H1 (cell line): ENCODE results near the gene LRP1. TPM values are rescaled to one million over a fixed set of nuclear protein-coding genes. Genes with fewer than 3 reads are reported as not detected.

Experiments
- CTCF ChIA-PET: fragments of 300-600 bp; sonication (Branson Sonifier 250); formaldehyde crosslinking; loops from one replicate; lab custom pipeline; 2021; ENCODE audit not compliant: partially characterized antibody; lab: Charles Lee
- POLR2A ChIA-PET: fragments of 300-600 bp; sonication (Branson Sonifier 250); formaldehyde crosslinking; loops from one replicate; lab custom pipeline; 2021; ENCODE audit warnings: inconsistent platforms; ENCODE audit not compliant: partially characterized antibody; lab: Charles Lee
- DNase-seq, 2 experiments: peaks; one replicate each; pipeline versions ENCODE4 v3.0.0 to v3.0.0-alpha.2; 2010 to 2022; ENCODE audit warnings: low spot score in 2 of 2, low read depth in 1 of 2, mixed read lengths in 1 of 2
- FAIRE-seq: peaks from 2 replicates; lab custom pipeline; 2011; peaks lifted over from hg19 to GRCh38; lab: Jason Lieb, UNC
- H2AFZ ChIP-seq: 2 replicates; pipeline ENCODE4 v1.8.1; 2012; ENCODE audit warnings: low read length, inconsistent platforms
- H2AK5ac ChIP-seq: 2 replicates; pipeline ENCODE4 v1.6.1; 2013; ENCODE audit warnings: low read depth, low read length
- H2BK120ac ChIP-seq: replicated peaks from 2 replicates; pipeline ENCODE3; 2013; ENCODE audit warnings: low read depth, low read length, inconsistent platforms
- H2BK12ac ChIP-seq: 2 replicates; pipeline ENCODE4 v1.6.1; 2013; ENCODE audit warnings: low read depth, low read length
- H2BK15ac ChIP-seq: 2 replicates; pipeline ENCODE4 v1.6.1; 2013; ENCODE audit warnings: low read length
- H2BK20ac ChIP-seq: 2 replicates; pipeline ENCODE4 v1.6.1; 2013; ENCODE audit warnings: low read length
- H2BK5ac ChIP-seq: 2 replicates; pipeline ENCODE4 v1.6.1; 2013; ENCODE audit warnings: low read depth, low read length
- H3K14ac ChIP-seq: 2 replicates; pipeline ENCODE4 v1.6.1; 2013; ENCODE audit warnings: inconsistent platforms; ENCODE audit not compliant: insufficient read length
- H3K18ac ChIP-seq: 2 replicates; pipeline ENCODE4 v1.6.1; 2013; ENCODE audit warnings: low read length; ENCODE audit errors: extremely low read depth
- H3K23ac ChIP-seq: 2 replicates; pipeline ENCODE4 v1.6.1; 2013; ENCODE audit warnings: inconsistent platforms; ENCODE audit not compliant: insufficient read length
- H3K23me2 ChIP-seq: 2 replicates; pipeline ENCODE4 v1.6.1; 2013; ENCODE audit warnings: low read depth, low read length
- H3K27ac ChIP-seq: 2 replicates; pipeline ENCODE4 v1.6.1; 2011; ENCODE audit warnings: low read depth, low read length, inconsistent platforms
- H3K27me3 ChIP-seq, 4 experiments: replicated peaks in 1 of 4; 1 replicate in 1 of 4; 2 replicates in 3 of 4; pipeline versions ENCODE4 v1.6.1 to v1.8.1; 2011 to 2013; ENCODE audit warnings: low read length in 3 of 4, mild to moderate bottlenecking in 3 of 4, inconsistent platforms in 2 of 4, mixed read lengths in 2 of 4, moderate library complexity in 1 of 4; ENCODE audit not compliant: control insufficient read depth in 3 of 4, insufficient read depth in 3 of 4; ENCODE audit errors: extremely low read depth in 1 of 4
- H3K36me3 ChIP-seq, 4 experiments: 2 replicates each; pipeline versions ENCODE4 v1.6.1 to v1.8.1; 2011 to 2013; ENCODE audit warnings: mild to moderate bottlenecking in 4 of 4, low read length in 3 of 4, moderate library complexity in 2 of 4, control low read depth in 1 of 4, inconsistent platforms in 1 of 4; ENCODE audit not compliant: insufficient read depth in 4 of 4, control insufficient read depth in 2 of 4
- H3K4ac ChIP-seq: replicated peaks from 2 replicates; pipeline ENCODE3; 2013; ENCODE audit warnings: low read length, low read depth, mixed read lengths, inconsistent platforms; ENCODE audit not compliant: insufficient read length
- H3K4me1 ChIP-seq, 4 experiments: replicated peaks in 1 of 4; 1 replicate in 1 of 4; 2 replicates in 3 of 4; pipeline versions ENCODE4 v1.6.1 to v1.8.1; 2011 to 2013; ENCODE audit warnings: low read length in 3 of 4, inconsistent platforms in 2 of 4, mixed read lengths in 1 of 4; ENCODE audit not compliant: insufficient read depth in 4 of 4, control insufficient read depth in 3 of 4
- H3K4me2 ChIP-seq, 2 experiments: 2 replicates each; pipeline versions ENCODE4 v1.6.1 to v1.8.1; 2011 to 2013; ENCODE audit warnings: low read depth in 2 of 2, low read length in 2 of 2, control low read depth in 1 of 2, inconsistent platforms in 1 of 2, mild to moderate bottlenecking in 1 of 2; ENCODE audit not compliant: insufficient read depth in 1 of 2
- H3K4me3 ChIP-seq, 4 experiments: fragments of 200-600, 300-600 bp in 1 of 4; sonication (generic), shearing (Covaris generic), sonication (Bioruptor Twin) in 1 of 4; 2 replicates each; pipeline versions ENCODE4 v1.5.1 to v1.8.1; 2011 to 2016; ENCODE audit warnings: low read length in 4 of 4, low read depth in 3 of 4, control low read depth in 2 of 4, inconsistent platforms in 2 of 4, mild to moderate bottlenecking in 2 of 4, mixed read lengths in 1 of 4, moderate library complexity in 1 of 4; ENCODE audit not compliant: insufficient read depth in 2 of 4; ENCODE audit errors: extremely low read depth in 1 of 4
- H3K56ac ChIP-seq: replicated peaks from 2 replicates; pipeline ENCODE3; 2013; ENCODE audit warnings: low read depth, mild to moderate bottlenecking, mixed read lengths, low read length, inconsistent platforms; ENCODE audit not compliant: insufficient read length
- H3K79me1 ChIP-seq: 2 replicates; pipeline ENCODE4 v1.6.1; 2013; ENCODE audit warnings: low read depth, low read length, control low read depth
- H3K79me2 ChIP-seq, 2 experiments: 2 replicates each; pipeline versions ENCODE4 v1.6.1 to v1.8.1; 2012 to 2013; ENCODE audit warnings: low read length in 2 of 2, mild to moderate bottlenecking in 2 of 2, inconsistent platforms in 1 of 2; ENCODE audit not compliant: insufficient read depth in 2 of 2, control insufficient read depth in 1 of 2
- H3K9ac ChIP-seq, 4 experiments: replicated peaks in 1 of 4; 1 replicate in 1 of 4; 2 replicates in 3 of 4; pipeline versions ENCODE4 v1.6.1 to v1.8.1; 2011 to 2013; ENCODE audit warnings: low read depth in 3 of 4, low read length in 3 of 4, control low read depth in 2 of 4, mild to moderate bottlenecking in 2 of 4, moderate library complexity in 2 of 4, inconsistent platforms in 1 of 4; ENCODE audit errors: extremely low read depth in 1 of 4
- H3K9me3 ChIP-seq, 2 experiments: 2 replicates each; pipeline versions ENCODE4 v1.6.1 to v1.8.1; 2012 to 2013; ENCODE audit warnings: mild to moderate bottlenecking in 2 of 2, moderate library complexity in 2 of 2, control low read depth in 1 of 2, inconsistent platforms in 1 of 2, low read depth in 1 of 2, low read length in 1 of 2, mixed read lengths in 1 of 2; ENCODE audit not compliant: insufficient read depth in 2 of 2
- H4K20me1 ChIP-seq, 2 experiments: replicated peaks in 1 of 2; 2 replicates each; pipeline versions ENCODE3 to v1.8.1; 2011 to 2013; ENCODE audit warnings: inconsistent platforms in 2 of 2, low read length in 2 of 2, mild to moderate bottlenecking in 1 of 2; ENCODE audit not compliant: insufficient read depth in 2 of 2, control insufficient read depth in 1 of 2
- H4K5ac ChIP-seq: 2 replicates; pipeline ENCODE4 v1.6.1; 2013; ENCODE audit warnings: low read length, low read depth, mixed read lengths, inconsistent platforms; ENCODE audit not compliant: insufficient read length
- H4K8ac ChIP-seq: 2 replicates; pipeline ENCODE4 v1.8.0; 2013; ENCODE audit warnings: mild to moderate bottlenecking, moderate library complexity, low read length, inconsistent platforms; ENCODE audit not compliant: insufficient read depth; ENCODE audit errors: extremely low read depth
- H4K91ac ChIP-seq: replicated peaks from 2 replicates; pipeline ENCODE3; 2013; ENCODE audit warnings: low read length, mixed read lengths, inconsistent platforms; ENCODE audit not compliant: insufficient read length
- EZH2 ChIP-seq: fragments of 200-600 bp; sonication (generic); IDR thresholded peaks from 2 replicates; pipeline ENCODE4 v1.7.1; 2012; ENCODE audit warnings: low read depth, mild to moderate bottlenecking, moderate library complexity, low read length, inconsistent platforms; ENCODE audit not compliant: severe bottlenecking
- POLR2A ChIP-seq, 2 experiments: IDR thresholded peaks; 1 replicate in 1 of 2; 2 replicates in 1 of 2; pipeline ENCODE4 v1.6.1; 2011; ENCODE audit warnings: low read depth in 2 of 2, low read length in 2 of 2, mild to moderate bottlenecking in 2 of 2; ENCODE audit errors: control extremely low read depth in 1 of 2
- RBBP5 ChIP-seq: IDR thresholded peaks from 2 replicates; pipeline ENCODE4 v1.7.1; 2012; ENCODE audit warnings: low read depth, mild to moderate bottlenecking, inconsistent platforms, low read length, moderate library complexity, borderline replicate concordance
- SIRT6 ChIP-seq: IDR thresholded peaks from one replicate; pipeline ENCODE4 v1.7.1; 2012; ENCODE audit warnings: low read length, inconsistent platforms
- WGBS, 2 experiments: shearing (Covaris generic) in 1 of 2; methylation state at CpG; one replicate each; pipeline versions ENCODE4 v1.1.6 to v1.1.7; 2013 to 2015; ENCODE audit warnings: low lambda C conversion rate in 2 of 2, mixed read lengths in 2 of 2, inconsistent platforms in 1 of 2, low coverage in 1 of 2, missing lambda C conversion rate in 1 of 2; ENCODE audit not compliant: insufficient replicate concordance in 2 of 2, insufficient coverage in 1 of 2, insufficient read length in 1 of 2; ENCODE audit errors: extremely low coverage in 1 of 2, missing lambda C conversion rate in 1 of 2; 5-methylcytosine and 5-hydroxymethylcytosine counted together
- polyA plus RNA-seq, 7 experiments: library from polyadenylated mRNA; depleted of rRNA in 3 of 7; stranded (reverse) in 5 of 7; unstranded in 2 of 7; fragments of >200 nt in 5 of 7; fragments of 200-250 nt in 2 of 7; gene quantifications; 1 replicate in 5 of 7; 2 replicates in 1 of 7; 4 replicates in 1 of 7; pipeline versions ENCODE4 v1.2.1 to v1.2.3, GENCODE V29; 2011 to 2013; ENCODE audit warnings: missing spikeins in 2 of 7, mixed read lengths in 2 of 7
- total RNA-seq: library from RNA; stranded (reverse); fragmentation: NEBNext Ultra II Directional; extraction: Animal tissue kit (Norgen Biotek cat#: 25700); gene quantifications from 2 replicates; pipeline ENCODE4 v1.2.1, GENCODE V29; 2021

Gene LRP1
- total and polyA plus RNA-seq, 2 of the 8 experiments (the other 6 are each of a cell fraction or from before 2014, with no cell fraction given) = 35.3 to 92.5 TPM

- Histone ChIP-seq H2BK5ac (no peak overlapping the region), H2BK120ac (no peak overlapping the region), H2BK12ac (no peak overlapping the region; the same call in 1 of the 2 replicates), H3K79me2 (peaks cover 7 to 23% of the 10 kb centered on the region in 2 experiments; a peak in 3 of 4 replicates), H3K4me1 (peaks cover 8 to 18% (median 16%) of the 10 kb centered on the region in 4 experiments; a peak in 6 of 7 replicates), H2AFZ (no peak overlapping the region), H3K4me2 (peak overlapping the region; percentile 85 to 86), H3K79me1 (peaks cover 6% of the 10 kb centered on the region; the same call in 1 of the 2 replicates), H3K18ac (no peak overlapping the region), H2BK20ac (no peak overlapping the region), H3K36me3 (no peaks in the 10 kb centered on the region; a peak in 1 of 8 replicates), H2BK15ac (0 out of 2 replicates have a peak overlapping the region, but pooled peaks have one; percentile 46), H3K56ac (no peak overlapping the region), H3K9ac (no peak overlapping the region), H3K23me2 (peaks cover 6% of the 10 kb centered on the region; the same call in 1 of the 2 replicates), H4K5ac (no peak overlapping the region), H4K91ac (no peak overlapping the region), H4K20me1 (peaks cover 2 to 6% of the 10 kb centered on the region in 2 experiments), H3K4me3 (peak overlapping the region in 3 of 4 experiments; percentile 81 to 90 (median 84); a peak in 4 of 8 replicates), H3K27ac (no peak overlapping the region), H3K14ac (no peak overlapping the region), H2AK5ac (no peak overlapping the region), H3K23ac (no peak overlapping the region), H3K27me3 (no peaks in the 10 kb centered on the region), H3K4ac (no peak overlapping the region), H4K8ac (no peak overlapping the region), H3K9me3 (no peaks in the 10 kb centered on the region)
- POLR2A ChIA-PET = interaction anchor here (0.7 to 9.3 kb wide), 13 partner anchors 9 to 104 kb away, joined by 3 to 105 read pairs (median 13); partner anchors contain the start of genes LRP1-AS, NEMP1, SHMT2 and STAT6
- FAIRE-seq = no peak
- CTCF ChIA-PET = interaction anchor here (0.7 to 19.8 kb wide), 19 partner anchors 7 to 111 kb away, joined by 3 to 305 read pairs (median 5); partner anchors contain the start of gene STAT6
- no peak for DNase-seq
- TF ChIP-seq EZH2 (no peak), POLR2A (IDR thresholded peaks at IDR 0.05; ENCODE audit: control extremely low read depth in 1 of 2, low read depth in 2 of 2, low read length in 2 of 2) (no peak), RBBP5 (no peak), SIRT6 (no peak)
- 91% methylated on average over 7 of the region's 7 CpGs; no CpG with 5 or more reads in 1 of the 2 experiments for WGBS, 2 experiments
Observed at GRCh38 chr12:57126561-57126960, 1.7 kb upstream of the LRP1 start.
